Loucy (cell line): ENCODE measurements around the gene PIK3R5.

Source experiments
- H2AFZ ChIP-seq: fragments of 200-600 bp; sonication (generic); 2 replicates; pipeline ENCODE4 v1.6.0; 2016; ENCODE audit warnings: antibody characterized with exemption, mild to moderate bottlenecking, low read length, moderate library complexity
- H3F3A ChIP-seq: fragments of 200-600 bp; 2 replicates; pipeline ENCODE4 v1.6.0; 2016; ENCODE audit warnings: antibody characterized with exemption, low read depth, mild to moderate bottlenecking
- H3K27me3 ChIP-seq: fragments of 200-600 bp; sonication (generic); 2 replicates; pipeline ENCODE4 v1.6.1; 2014; ENCODE audit warnings: low read length, mild to moderate bottlenecking; ENCODE audit not compliant: insufficient read depth, poor library complexity, severe bottlenecking
- H3K36me3 ChIP-seq: fragments of 200-600 bp; sonication (generic); 2 replicates; pipeline ENCODE4 v1.6.1; 2016; ENCODE audit warnings: low read length; ENCODE audit not compliant: insufficient read depth
- H3K4me1 ChIP-seq: fragments of 200-600 bp; sonication (generic); 2 replicates; pipeline ENCODE4 v1.5.1; 2014; ENCODE audit warnings: low read length, mild to moderate bottlenecking; ENCODE audit not compliant: insufficient read depth, poor library complexity, severe bottlenecking
- H3K4me2 ChIP-seq: fragments of 200-600 bp; sonication (generic); 2 replicates; pipeline ENCODE4 v1.6.0; 2014; ENCODE audit warnings: antibody characterized with exemption, low read length, low read depth, mild to moderate bottlenecking; ENCODE audit not compliant: poor library complexity, severe bottlenecking
- H3K4me3 ChIP-seq: fragments of 200-600 bp; sonication (generic); 2 replicates; pipeline ENCODE4 v1.5.1; 2014; ENCODE audit warnings: low read length, mild to moderate bottlenecking, mixed read lengths; ENCODE audit not compliant: poor library complexity, severe bottlenecking
- H3K79me2 ChIP-seq: fragments of 200-600 bp; sonication (generic); 2 replicates; pipeline ENCODE4 v1.6.1; 2014; ENCODE audit warnings: low read length; ENCODE audit not compliant: insufficient read depth
- H3K9ac ChIP-seq: fragments of 200-600 bp; sonication (generic); 2 replicates; pipeline ENCODE4 v1.6.0; 2014; ENCODE audit warnings: mild to moderate bottlenecking, low read depth, low read length, moderate library complexity; ENCODE audit not compliant: poor library complexity, severe bottlenecking
- H3K9me2 ChIP-seq: fragments of 200-600 bp; sonication (generic); replicated peaks from 2 replicates; pipeline ENCODE4 v1.6.1; 2016; ENCODE audit warnings: low read depth, low read length, mixed read lengths
- H3K9me3 ChIP-seq: fragments of 200-600 bp; sonication (generic); 2 replicates; pipeline ENCODE4 v1.6.1; 2014; ENCODE audit warnings: mild to moderate bottlenecking, antibody characterized with exemption, low read length, low read depth; ENCODE audit not compliant: insufficient read depth
- H4K20me1 ChIP-seq: fragments of 200-600 bp; sonication (generic); 2 replicates; pipeline ENCODE4 v1.6.0; 2014; ENCODE audit warnings: antibody characterized with exemption, low read length, mild to moderate bottlenecking; ENCODE audit not compliant: insufficient read depth, poor library complexity, severe bottlenecking
- CTCF ChIP-seq: fragments of 200-600 bp; sonication (generic); conservative IDR thresholded peaks from 2 replicates; pipeline ENCODE4 v1.5.1; 2014; ENCODE audit warnings: mild to moderate bottlenecking, antibody characterized with exemption, low read length
- EZH2phosphoT487 ChIP-seq: fragments of 200-600 bp; IDR thresholded peaks from 2 replicates; pipeline ENCODE4 v1.6.1; 2018; ENCODE audit warnings: antibody characterized with exemption, mild to moderate bottlenecking, moderate library complexity, borderline replicate concordance

The PIK3R5 gene

GRCh38 chr17:8939496-8940334 lies 25.8 kb downstream of the PIK3R5 start:
- no peaks in the 10 kb centered on the region for H4K20me1 ChIP-seq
- H3K4me1 ChIP-seq = peaks cover 35% of the 10 kb centered on the region
- H3K79me2 ChIP-seq = peaks cover 15% of the 10 kb centered on the region; the same call in 1 of the 2 replicates
- no peaks in the 10 kb centered on the region for H3K9me2 ChIP-seq
- H3K4me2 ChIP-seq = no peak overlapping the region
- no peak overlapping the region for H2AFZ ChIP-seq
- no peaks in the 10 kb centered on the region for H3K27me3 ChIP-seq
- H3K4me3 ChIP-seq = no peak overlapping the region
- H3K9me3 ChIP-seq = no peaks in the 10 kb centered on the region
- H3F3A ChIP-seq = no peaks in the 10 kb centered on the region
- TF ChIP-seq EZH2phosphoT487 = no peak
- H3K9ac ChIP-seq = no peak overlapping the region
- H3K36me3 ChIP-seq = peaks cover 15% of the 10 kb centered on the region; the same call in 1 of the 2 replicates

GRCh38 chr17:8938933-8939332 lies 26.6 kb downstream of the PIK3R5 start:
- Histone ChIP-seq H3K4me3 (no peak overlapping the region), H3K9me3 (no peaks in the 10 kb centered on the region), H3K4me1 (peaks cover 40% of the 10 kb centered on the region), H2AFZ (no peak overlapping the region), H3K79me2 (peaks cover 9% of the 10 kb centered on the region; the same call in 1 of the 2 replicates), H3K27me3 (no peaks in the 10 kb centered on the region), H3K9ac (no peak overlapping the region), H3K9me2 (no peaks in the 10 kb centered on the region), H4K20me1 (no peaks in the 10 kb centered on the region), H3K36me3 (peaks cover 8% of the 10 kb centered on the region; the same call in 1 of the 2 replicates), H3F3A (no peaks in the 10 kb centered on the region), H3K4me2 (no peak overlapping the region)
- TF ChIP-seq EZH2phosphoT487 (no peak), CTCF (no peak)

- Histone ChIP-seq H3K4me1 (peaks cover 21% of the 10 kb centered on the region), H3K36me3 (0 out of 2 replicates have a peak, but pooled peaks cover 5% of the 10 kb centered on the region), H2AFZ (no peak overlapping the region), H3K9ac (peak overlapping the region; percentile 1), H3K9me2 (no peaks in the 10 kb centered on the region), H3K4me3 (peak overlapping the region; percentile 19), H3K27me3 (no peaks in the 10 kb centered on the region), H3K4me2 (peak overlapping the region; percentile 48), H3K79me2 (no peaks in the 10 kb centered on the region), H3K9me3 (peaks cover 7% of the 10 kb centered on the region; the same call in 1 of the 2 replicates), H4K20me1 (no peaks in the 10 kb centered on the region), H3F3A (no peaks in the 10 kb centered on the region)
- TF ChIP-seq EZH2phosphoT487 = no peak
- TF ChIP-seq CTCF = no peak
These were observed 30.3 kb downstream of the PIK3R5 start for GRCh38 chr17:8935191-8935590.
